Breast epithelium (tissue), 3 donors: Measurements from ENCODE around the gene PPOX.

Experiments used
- POLR2A ChIP-seq: fragments of 450-650 bp; IDR thresholded peaks from one replicate; pipeline ENCODE4 v1.6.1; 2016; ENCODE audit warnings: antibody characterized with exemption, mild to moderate bottlenecking, moderate library complexity
- POLR2AphosphoS5 ChIP-seq, 3 donors: sonication (generic); formaldehyde crosslinking; IDR thresholded peaks; one replicate each; pipeline ENCODE4 v1.6.1; 2017; ENCODE audit warnings: antibody characterized with exemption in 3 of 3
- TF ChIP-seq, protein P1 (sequence below), 3 donors: fragments of 450-650 bp; IDR thresholded peaks; one replicate each; pipeline ENCODE4 v1.5.1; 2016 to 2017; ENCODE audit warnings: antibody characterized with exemption in 3 of 3, mild to moderate bottlenecking in 3 of 3, moderate library complexity in 3 of 3

DNA sequence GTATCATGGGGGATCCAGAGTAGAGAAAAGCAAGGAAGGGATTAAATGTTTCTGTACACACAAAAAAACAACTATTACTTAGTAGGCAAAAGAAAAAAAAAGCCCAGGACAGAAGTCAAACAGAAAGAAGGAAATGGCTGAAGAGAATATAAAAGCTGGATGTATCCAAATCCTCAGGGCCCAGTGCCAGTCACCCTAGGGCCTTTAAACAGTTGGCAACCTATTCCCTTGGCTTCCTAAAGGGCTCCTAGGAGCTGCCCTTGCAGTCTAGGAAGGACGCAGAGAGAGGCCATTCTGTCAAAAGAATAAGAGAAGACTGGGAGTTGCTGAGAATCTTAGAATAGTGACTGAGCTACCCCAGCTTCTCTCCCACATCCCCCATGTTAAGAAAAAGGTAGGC, 6.1 kb downstream of the PPOX start:
- TF ChIP-seq, protein P1, sequence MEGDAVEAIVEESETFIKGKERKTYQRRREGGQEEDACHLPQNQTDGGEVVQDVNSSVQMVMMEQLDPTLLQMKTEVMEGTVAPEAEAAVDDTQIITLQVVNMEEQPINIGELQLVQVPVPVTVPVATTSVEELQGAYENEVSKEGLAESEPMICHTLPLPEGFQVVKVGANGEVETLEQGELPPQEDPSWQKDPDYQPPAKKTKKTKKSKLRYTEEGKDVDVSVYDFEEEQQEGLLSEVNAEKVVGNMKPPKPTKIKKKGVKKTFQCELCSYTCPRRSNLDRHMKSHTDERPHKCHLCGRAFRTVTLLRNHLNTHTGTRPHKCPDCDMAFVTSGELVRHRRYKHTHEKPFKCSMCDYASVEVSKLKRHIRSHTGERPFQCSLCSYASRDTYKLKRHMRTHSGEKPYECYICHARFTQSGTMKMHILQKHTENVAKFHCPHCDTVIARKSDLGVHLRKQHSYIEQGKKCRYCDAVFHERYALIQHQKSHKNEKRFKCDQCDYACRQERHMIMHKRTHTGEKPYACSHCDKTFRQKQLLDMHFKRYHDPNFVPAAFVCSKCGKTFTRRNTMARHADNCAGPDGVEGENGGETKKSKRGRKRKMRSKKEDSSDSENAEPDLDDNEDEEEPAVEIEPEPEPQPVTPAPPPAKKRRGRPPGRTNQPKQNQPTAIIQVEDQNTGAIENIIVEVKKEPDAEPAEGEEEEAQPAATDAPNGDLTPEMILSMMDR (IDR thresholded peaks at IDR 0.05), result no peak
- TF ChIP-seq POLR2A (no peak), POLR2AphosphoS5 (IDR thresholded peaks at IDR 0.05) (no peak)
